HG02798 (cell line): ENCODE results near the gene BLM.
"Not testable (repeated sequence)": the region's sequence is repeated elsewhere in the genome, so short reads cannot be mapped to it uniquely, and the experiment has no call there.

ENCODE experiments used
- ATAC-seq: cut with Tn5 transposase; IDR thresholded peaks from one replicate; pipeline ENCODE4 v1.9.1; 2021; ENCODE audit warnings: mild to moderate bottlenecking; ENCODE audit not compliant: unreplicated experiment, poor library complexity

Gene BLM

DNA sequence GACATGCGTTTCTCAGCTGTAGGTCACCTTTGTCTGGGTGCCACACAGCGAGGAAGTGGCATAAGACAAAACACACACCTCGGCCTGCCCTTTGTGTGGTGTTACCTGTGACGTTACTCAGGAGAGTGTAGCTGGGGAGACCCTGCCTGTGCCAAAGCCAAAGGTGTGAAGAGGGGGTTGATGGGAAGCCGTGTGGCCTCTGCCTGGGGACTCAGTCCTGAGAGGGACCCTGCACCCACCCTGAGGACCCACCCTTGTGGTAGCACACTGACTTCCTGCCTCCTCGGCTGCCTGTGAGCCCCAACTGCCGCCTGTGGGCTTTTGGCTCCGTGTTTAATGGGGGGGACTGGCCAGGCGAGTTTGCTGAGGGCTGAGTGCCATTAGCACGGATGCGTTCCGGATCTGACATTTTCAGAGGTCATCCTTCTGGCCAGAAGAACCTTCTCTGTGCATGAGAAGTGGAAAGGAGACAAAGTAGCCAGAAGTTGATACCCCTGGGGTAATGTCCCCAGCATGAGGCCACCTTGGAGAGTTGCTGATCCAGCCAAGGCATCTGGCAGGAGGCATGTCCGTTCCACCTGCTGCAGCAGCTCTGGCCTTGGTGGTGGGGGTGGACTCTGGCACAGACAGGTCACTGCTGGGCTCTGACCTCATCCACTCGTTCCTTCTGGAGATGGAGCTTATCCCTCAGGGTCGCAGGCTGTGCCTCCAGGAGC, 99.4 kb downstream of the BLM start:
- no peak for ATAC-seq

DNA sequence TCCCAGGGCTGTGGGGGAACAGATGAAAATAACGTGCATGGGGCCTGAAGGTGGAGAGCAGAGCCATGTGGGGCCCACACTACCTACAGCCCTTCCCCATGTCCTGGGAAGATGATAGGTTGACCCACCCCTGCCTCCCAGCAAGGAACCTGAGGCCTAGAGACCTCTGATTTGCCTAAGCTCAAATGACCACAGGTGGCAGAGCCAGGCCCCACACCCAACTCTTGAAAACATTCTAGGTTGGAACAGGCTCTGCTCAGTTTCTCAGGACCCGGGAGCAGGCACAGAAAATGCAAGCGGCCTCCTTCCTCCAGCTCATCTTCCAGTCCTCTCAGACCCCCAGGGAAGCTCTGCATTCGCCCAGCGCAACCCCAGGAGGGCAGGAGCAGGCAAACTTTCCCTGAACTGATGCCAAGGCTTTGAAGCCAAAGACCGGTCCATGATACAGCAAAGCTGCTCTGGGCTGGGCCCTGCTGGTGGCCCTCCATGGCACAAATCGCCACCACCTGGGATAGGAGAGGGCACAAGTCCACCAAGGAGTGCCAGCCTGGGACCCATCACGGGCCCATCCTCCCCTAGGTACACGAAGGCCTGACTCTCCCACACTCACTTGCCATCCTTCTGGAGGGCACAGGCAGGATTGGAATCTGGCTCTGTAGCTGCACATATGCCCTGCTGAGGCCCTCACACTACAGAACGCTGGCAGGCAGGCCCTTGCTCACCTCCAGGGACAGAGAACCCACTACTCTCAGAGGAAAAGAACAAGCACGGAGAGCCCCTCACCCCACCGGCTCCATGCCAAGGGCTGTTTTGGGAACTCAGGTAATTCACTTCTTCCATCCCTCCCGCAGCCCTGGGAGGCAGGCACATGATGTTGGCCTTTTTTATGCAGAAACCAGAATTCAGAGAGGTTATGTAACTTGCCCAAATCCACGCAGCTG, 100.2 kb downstream of the BLM start:
- ATAC-seq: no peak

DNA sequence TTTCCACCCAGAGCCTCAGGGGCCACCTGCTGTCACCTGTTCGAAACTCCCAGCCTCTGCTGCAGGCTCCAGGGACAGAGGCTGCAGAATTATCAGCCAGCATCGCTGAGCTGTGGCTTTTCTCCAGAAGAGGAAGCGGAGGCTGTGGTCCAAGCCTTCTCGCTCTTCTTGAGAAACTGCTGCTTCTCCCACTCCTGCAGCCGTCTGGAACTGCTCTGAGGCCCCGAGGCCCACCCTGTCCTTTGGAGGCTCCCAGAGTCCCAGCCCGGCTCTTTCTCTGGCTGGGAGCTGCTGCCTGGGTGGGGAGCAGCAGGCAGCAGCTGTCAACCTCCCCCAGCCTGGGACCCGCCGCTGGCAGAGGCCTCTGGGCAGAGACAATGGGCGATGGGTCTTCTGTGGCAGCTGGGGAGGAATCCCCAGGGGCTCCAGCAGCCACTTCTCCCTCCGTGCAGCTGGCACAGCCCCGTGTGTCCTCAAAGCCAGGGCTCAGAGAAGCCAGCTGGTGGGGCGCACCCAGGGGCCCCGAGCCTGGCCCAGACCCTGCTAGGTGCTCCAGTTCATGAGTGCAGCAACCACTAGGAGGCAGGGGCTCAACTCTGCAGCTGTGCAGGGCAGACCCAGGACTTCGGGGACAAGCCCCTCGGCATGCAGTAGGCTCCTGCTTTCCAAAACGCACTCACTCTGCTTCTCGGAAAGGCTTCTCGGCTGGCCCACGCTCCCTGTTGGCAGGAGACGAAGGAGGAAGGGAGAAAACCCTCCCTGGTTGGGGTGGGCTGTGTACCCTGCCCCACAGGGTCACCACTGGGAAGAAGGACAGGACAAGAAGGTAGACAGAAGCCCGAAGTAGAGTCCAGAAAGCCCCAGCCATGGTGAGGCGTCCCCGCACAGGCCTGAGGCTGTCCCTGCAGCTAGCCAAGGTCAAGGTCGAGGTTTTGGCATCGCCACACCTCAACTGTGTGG, 101.4 kb downstream of the BLM start:
- ATAC-seq: peak; percentile 47

DNA sequence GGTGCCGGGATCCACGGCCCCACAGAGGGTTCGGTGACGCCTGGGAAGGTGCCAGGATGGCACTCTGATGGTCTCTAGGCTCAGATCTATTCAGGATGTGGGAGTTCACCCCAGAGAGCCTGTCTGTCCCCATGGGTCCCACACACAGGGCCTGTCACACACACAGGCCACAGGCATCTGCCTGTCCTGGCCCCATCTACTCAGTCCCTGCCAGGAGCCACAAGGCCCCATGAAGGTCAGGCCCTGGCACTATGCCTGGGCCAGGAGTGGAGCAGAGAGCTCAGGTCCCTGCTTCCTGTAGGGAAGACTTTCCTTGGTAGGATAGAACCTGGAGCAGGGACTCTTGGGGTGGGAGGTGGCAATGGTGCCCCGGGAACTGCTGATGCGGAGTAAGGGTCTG, 102.2 kb downstream of the BLM start:
- no peak for ATAC-seq

DNA sequence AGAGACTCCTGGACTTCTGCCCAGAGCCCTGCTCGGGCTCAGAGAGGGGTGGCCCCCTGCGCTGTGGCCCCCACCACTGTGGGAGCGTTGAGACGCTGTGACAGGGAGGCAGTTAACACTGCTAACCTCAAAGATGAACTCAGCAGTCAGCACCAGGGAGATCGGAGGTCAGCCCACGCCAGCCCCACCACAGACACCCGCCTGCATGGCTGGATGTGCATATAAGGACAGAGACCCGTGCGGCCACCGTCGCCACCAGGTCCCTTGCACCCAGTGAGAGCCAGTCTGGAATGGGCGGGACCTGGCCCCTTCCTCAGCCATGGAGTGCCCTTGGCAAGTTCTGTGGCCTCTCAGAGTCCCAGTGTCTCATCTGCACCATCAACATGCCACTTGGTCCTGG, 102.7 kb downstream of the BLM start:
- ATAC-seq: no peak

DNA sequence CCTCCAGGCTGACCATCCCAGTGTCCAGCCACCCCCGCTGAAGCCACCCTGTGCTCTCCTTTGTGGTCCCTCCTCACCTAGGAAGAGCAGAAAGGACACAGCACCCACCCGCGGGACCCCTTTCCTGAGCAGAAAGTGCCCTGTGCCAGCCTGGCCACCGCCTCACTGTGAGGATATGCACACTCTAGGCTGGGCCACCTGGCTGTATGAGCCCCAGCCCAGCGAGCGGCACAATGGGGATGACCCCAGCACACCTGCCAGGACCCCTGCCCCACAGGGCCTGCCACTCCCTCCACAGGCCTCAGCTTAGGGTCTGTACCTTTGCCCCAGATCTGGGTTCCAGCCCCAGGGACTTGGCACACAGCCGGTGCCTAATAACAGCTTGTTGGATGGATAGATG, 103.3 kb downstream of the BLM start:
- no peak for ATAC-seq

DNA sequence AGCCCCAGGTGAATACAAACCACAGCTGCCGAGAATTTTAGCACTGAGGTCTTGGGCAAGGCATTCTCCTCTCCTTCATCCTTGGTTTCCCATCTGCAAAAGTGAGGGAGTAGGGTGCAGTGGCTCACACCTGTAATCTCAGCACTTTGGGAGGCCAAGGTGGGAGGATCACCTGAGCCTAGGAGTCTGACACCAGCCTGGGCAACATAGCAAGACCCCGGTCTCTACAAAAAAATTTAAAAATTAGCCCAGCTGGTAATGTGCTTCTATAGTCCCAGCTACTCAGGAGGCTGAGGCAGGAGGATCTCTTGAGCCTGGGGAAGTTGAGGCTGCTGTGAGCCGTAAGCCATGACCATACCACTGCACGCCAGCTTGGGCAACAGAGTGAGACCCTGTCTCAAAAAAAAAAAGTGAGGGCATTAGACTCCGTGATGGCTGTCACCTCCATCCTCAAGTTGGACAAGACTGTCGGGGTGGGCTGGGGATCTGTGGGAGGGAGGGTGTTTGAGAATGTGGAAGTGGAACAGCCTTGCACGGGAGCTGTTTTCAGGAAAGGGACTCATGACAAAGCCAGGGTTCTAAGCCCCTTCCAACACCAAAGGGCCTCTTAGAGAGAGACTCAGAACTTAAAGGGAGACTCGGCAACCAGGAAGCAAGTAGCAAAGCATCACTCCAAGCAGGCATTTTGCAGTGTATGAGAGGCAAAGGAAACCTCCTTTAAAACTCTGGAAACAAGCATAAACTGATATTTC, 105.2 kb downstream of the BLM start:
- no peak for ATAC-seq

DNA sequence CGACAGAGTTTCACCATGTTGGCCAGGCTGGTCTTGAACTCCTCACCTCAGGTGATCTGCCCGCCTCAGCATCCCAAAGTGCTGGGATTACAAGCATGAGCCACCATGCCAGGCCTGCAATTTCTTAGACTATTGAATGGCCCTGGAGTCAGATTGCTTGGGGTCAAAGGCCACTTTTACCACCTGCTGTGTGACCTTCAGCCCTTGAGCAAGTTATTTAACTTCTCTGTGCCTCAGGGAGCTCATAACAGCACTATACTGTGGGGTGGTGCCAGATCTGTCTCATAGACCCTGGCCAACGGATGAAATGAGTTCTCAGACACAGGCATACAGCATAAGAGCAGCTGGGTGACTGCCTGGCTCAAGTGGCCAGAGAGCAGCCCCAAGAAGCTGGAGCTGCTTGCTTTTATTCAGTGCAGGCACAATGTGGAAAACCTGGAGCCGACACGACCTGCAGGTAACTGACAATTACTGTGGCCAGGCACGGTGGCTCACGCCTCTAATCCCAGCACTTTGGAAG, 106.4 kb downstream of the BLM start:
- ATAC-seq: no peak

DNA sequence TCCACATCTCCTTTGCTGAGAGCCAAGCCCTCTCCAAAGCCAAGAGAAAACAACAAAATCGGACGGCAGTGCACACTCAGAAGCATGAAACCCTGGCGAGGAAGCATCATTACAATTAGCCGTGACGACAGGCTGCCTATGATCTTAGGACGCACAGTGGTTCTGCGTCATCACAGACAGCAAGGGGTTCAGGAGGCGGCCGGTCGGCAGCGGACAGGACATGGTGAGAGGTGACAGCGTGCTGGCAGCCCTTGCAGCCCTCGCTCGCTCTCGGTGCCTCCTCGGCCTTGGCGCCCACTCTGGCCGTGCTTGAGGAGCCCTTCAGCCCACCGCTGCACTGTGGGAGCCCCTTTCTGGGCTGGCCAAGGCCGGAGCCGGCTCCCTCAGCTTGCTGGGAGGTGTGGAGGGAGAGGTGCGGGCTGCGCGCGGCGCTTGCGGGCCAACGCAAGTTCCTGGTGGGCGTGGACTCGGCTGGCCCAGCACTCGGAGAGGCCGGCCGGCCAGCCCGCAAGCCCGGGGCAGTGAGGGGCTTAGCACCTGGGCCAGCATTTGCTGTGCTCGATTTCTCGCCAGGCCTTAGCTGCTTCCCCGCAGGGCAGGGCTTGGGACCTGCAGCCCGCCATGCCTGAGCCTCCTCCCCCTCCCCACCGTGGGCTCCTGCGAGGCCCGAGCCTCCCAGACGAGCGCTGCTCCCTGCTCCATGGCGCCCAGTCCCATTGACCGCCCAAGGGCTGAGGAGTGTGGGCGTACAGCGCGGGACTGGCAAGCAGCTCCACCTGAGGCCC, 108.2 kb downstream of the BLM start:
- not testable (repeated sequence) for ATAC-seq

DNA sequence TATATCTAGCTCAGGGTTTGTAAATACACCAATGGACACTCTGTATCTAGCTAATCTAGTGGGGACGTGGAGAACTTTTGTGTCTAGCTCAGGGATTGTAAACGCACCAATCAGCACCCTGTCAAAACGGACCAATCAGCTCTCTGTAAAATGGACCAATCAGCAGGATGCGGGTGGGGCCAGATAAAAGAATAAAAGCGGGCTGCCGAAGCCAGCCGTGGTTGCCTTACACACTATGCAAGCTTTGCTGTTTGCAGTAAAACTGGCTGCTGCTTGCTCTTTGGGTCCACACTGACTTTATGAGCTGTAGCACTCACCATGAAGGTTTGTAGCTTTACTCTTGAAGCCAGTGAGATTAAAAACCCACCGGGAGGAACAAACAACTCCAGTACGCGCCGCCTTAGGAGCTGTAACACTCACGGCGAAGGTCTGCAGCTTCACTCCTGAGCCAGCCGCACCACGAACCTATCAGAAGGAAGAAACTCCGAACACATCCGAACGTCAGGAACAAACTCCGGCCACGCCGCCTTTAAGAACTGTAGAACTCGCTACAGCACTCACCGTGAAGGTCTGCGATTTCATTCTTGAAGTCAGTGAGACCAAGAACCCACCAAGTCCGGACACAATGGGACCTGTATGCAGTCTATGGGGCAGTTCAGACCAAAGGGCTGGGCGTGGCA, 109.2 kb downstream of the BLM start:
- not testable (repeated sequence) for ATAC-seq

DNA sequence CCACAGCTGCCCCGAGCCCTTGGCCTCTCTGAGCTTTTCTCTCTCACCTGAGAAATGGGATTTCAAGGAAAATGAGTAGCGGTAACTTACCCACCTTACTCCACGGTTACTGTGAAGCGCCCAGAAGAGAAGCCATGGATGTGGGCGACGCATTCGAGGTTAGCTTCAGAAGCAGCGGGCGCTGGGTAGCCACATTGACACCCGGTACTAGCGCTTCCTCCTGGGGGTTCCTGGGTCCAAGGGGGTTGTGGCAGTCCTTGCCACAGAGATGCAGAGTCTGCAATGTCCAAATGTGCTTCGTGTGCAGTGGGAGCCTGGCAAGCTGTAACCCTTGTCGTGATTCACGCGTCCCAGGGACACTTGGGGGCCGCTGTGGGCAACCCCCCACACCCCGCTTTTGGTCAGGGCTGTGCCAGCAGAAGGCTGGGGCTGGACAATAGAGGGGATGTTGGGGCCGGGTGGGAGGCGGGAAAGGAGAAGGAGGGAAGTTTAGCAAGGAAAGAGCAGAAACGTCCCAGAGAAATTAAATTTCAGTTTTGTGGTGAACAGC, 109.8 kb downstream of the BLM start:
- ATAC-seq: no peak

DNA sequence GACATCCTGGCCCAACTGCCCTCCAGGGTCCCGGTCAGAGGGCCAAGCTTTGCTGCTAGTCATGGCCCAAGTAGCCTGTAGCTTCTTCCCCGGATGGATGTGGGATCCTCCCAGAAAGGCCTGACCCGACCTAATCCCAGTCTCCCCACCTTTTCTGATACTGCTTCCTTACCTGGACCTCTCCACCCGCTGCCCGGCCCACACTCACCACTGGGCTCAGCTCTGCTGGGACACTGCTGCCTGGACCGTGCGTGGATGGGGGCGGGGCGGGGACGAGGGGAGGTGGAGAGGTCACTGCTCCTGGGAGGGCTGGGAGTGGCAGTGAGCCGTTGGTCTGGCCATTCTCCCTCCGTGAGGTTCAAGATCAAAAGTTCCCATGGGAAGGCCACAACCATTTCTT, 111.0 kb downstream of the BLM start:
- no peak for ATAC-seq

DNA sequence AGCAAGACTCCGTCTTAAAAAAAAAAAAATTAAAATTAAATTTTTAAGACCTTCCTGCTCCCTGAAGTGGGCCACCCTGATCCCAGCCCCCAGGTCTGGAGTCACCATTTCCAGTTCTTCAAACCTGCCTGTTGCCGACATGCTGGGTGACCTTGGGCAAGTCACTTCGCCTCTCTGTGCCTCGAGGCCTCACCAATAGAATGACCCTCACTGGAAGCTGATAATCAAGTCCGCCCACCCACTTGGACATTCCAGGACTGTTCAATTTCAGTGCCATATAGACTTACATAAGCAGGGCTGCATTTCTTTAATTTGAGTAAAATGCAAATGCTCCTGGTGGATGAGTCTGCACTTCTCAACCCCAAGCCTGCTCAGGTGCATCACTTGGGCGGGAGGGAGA, 112.0 kb downstream of the BLM start:
- ATAC-seq: no peak

DNA sequence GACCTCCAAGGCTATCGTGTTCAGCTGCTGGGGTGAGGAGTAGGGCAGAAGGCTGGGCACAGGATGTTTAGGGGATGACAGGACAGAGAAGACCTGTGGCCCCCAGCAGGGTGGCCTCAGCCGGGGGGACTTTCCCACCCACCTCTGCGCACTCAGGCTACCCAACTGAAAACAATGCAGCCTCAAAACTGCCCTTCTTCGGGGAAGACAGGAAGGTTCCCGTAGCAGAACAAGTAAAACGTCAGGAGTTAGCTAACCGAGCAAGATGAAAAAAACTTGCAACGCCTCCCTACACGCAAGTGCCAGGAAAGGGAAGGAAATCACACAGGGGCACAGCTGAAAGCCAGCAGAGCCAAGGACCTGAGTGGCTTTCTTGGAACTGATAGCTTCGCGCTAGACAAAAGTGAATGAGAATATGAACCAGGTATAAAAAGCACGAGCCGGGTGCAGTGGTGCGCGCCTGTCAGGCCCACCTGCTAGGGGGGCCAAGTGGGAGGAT, 112.8 kb downstream of the BLM start:
- peak; percentile 44 for ATAC-seq

DNA sequence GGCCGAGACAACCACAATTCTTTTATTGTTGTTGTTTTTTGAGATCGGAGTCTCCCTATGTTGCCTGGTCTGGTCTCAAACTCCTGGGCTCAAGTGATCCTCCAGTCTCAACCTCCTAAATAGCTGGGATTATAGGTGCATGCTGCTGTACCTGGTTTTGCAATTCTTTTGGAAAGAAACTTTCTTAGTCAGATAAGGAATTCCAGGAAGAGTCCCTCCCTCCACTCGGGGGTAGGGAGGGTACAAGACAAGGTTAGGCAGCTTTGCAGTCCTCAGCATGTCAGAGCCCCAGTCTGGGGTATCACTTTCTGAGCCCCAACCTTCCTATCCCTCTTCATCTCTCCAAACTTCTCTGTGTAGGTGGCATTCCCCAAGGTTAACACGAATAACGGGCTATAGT, 117.5 kb downstream of the BLM start:
- no peak for ATAC-seq

DNA sequence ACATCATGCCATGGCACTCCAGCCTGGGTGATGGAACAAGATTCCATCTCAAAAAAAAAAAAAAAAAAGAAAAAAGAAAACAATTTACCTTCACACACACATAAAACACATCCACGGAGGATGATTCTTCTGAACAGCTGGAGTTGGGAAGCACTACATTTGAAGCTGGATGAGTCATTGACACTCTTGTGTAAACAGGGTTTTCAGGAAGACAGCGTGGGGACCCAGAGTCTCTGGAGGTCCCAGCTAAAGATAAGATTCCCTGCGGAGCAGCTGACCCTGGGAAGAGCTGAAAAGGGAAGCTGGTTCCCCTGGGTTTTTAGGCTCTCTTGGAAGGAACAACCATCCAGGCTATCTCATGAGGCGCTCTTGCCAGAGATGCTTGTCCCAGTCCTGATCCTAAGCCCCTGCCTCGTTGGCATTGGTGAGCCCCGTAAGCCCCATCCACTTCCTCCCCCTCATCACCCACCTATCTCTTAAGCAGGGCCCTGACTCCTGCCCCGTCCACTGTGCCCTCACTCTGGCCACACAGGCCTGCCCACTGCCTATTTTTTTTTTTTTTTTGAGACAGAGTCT, 119.2 kb downstream of the BLM start:
- ATAC-seq: no peak

DNA sequence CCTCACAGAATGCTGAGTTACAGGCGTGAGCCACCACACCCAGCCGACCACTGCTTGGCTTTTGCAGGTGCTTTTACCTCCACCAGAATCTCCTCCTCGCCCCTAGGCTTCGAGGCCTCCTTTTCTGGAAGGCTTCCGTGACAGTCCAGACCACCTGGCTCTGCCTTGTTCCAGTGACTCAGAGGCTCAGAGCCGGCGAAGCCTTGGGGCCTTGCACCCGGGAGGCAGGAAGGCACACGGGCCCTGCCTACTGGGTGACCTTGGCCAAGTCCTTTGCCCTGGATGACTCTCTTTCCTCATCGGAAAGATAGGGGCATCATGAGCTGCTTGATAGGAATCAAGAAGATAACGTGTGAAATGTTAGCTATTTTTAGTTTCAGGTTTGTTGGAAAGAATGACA, 119.9 kb downstream of the BLM start:
- ATAC-seq: no peak
